Suprapubic skin (tissue), 4 donors: ENCODE measurements around the gene TUT1. TPM values are rescaled to one million over a fixed set of nuclear protein-coding genes. Genes with fewer than 3 reads are reported as not detected.
A peak's percentile ranks its signal among the peaks of the same experiment; 100 is the strongest.

Experiments used
- DNase-seq, 2 donors: peaks; one replicate each; pipeline ENCODE4 v3.0.0-alpha.2; 2019; ENCODE audit warnings: low spot score in 2 of 2
- H3K27ac ChIP-seq: fragments of 200-600 bp; sonication (generic); one replicate; pipeline ENCODE4 v1.5.1; 2019
- H3K27me3 ChIP-seq: fragments of 200-600 bp; sonication (generic); one replicate; pipeline ENCODE4 v1.5.1; 2019
- H3K36me3 ChIP-seq: fragments of 200-600 bp; sonication (generic); one replicate; pipeline ENCODE4 v1.5.1; 2019
- H3K4me1 ChIP-seq: fragments of 200-600 bp; sonication (generic); one replicate; pipeline ENCODE4 v1.5.1; 2019
- H3K4me3 ChIP-seq: fragments of 200-600 bp; sonication (generic); one replicate; pipeline ENCODE4 v1.5.1; 2019; ENCODE audit warnings: mild to moderate bottlenecking
- H3K9me3 ChIP-seq: fragments of 200-600 bp; sonication (generic); one replicate; pipeline ENCODE4 v1.5.1; 2019
- EP300 ChIP-seq: sonication (generic); formaldehyde crosslinking; IDR thresholded peaks from one replicate; pipeline ENCODE4 v1.6.1; 2017; ENCODE audit warnings: antibody characterized with exemption
- POLR2A ChIP-seq, 2 donors: fragments of 450-650 bp; IDR thresholded peaks; one replicate each; pipeline ENCODE4 v1.6.1; 2017; ENCODE audit warnings: antibody characterized with exemption in 2 of 2, mild to moderate bottlenecking in 2 of 2, moderate library complexity in 2 of 2
- POLR2AphosphoS5 ChIP-seq, 3 donors: sonication (generic); formaldehyde crosslinking; IDR thresholded peaks; one replicate each; pipeline ENCODE4 v1.6.1; 2017; ENCODE audit warnings: antibody characterized with exemption in 3 of 3
- WGBS: methylation state at CpG from one replicate; pipeline ENCODE4 v1.1.5; 2018; 5-methylcytosine and 5-hydroxymethylcytosine counted together
- total RNA-seq, 4 donors: library from RNA; depleted of rRNA; stranded (reverse); fragments of >200 nt; gene quantifications; one replicate each; pipeline ENCODE4 v1.1.0, GENCODE V29; 2016
- TF ChIP-seq, protein P1 (sequence below), 2 donors: fragments of 200-600 bp in 1 of 2; fragments of 450-650 bp in 1 of 2; sonication (generic) in 1 of 2; IDR thresholded peaks; one replicate each; pipeline ENCODE4 v1.5.1; 2016 to 2019; ENCODE audit warnings: antibody characterized with exemption in 2 of 2, mild to moderate bottlenecking in 1 of 2, moderate library complexity in 1 of 2

The TUT1 gene, protein sequence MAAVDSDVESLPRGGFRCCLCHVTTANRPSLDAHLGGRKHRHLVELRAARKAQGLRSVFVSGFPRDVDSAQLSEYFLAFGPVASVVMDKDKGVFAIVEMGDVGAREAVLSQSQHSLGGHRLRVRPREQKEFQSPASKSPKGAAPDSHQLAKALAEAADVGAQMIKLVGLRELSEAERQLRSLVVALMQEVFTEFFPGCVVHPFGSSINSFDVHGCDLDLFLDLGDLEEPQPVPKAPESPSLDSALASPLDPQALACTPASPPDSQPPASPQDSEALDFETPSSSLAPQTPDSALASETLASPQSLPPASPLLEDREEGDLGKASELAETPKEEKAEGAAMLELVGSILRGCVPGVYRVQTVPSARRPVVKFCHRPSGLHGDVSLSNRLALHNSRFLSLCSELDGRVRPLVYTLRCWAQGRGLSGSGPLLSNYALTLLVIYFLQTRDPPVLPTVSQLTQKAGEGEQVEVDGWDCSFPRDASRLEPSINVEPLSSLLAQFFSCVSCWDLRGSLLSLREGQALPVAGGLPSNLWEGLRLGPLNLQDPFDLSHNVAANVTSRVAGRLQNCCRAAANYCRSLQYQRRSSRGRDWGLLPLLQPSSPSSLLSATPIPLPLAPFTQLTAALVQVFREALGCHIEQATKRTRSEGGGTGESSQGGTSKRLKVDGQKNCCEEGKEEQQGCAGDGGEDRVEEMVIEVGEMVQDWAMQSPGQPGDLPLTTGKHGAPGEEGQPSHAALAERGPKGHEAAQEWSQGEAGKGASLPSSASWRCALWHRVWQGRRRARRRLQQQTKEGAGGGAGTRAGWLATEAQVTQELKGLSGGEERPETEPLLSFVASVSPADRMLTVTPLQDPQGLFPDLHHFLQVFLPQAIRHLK
- 10 to 100 TPM in 3 of 4 donors, 1 to 10 TPM in 1; 8.0 to 16.3 (median 12.5) TPM for total RNA-seq

DNA sequence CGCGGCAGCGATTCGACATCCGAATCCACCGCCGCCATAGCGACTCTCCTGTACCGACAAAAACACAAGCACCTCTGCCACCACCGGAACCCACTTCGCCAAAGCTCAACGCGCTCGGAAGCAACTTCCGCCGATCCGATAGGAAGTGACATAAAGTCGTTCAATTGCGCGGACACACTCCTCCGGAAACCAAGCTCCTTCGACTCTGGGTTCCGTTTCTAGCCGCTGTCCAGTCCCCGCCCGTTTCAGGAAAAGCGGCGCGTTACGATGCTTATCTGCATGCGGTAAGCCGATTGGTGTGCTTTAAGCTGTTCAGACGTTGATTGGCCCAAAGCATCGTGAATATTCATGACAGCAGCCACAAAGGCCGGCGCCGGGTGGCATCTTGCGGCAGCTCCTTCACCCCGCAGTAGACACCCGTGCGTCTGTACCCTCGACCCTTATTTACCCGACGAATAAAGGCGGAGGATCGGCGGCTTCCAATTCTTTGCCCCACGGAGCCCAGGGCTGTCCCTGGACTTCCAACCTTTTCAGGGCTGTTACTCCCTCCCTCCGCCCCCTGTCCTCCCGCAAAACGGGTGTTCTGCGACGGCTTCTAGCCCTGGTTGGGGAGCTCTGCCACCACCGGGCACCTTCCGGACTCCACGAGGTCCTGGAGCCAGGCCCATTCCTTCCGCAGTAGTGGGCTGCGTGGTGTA, at the start of gene TUT1:
Gene TUT1, minus strand, starts transcription at position 76 of the 698 bp plus-strand sequence. Its CDS starts 38 bp downstream, at position 38.
- H3K4me3 ChIP-seq: peak within 1 kb of the TSS; percentile 88
- H3K4me1 ChIP-seq: peaks cover 38% of the 10 kb centered on the region
- H3K36me3 ChIP-seq: peaks cover 50% of the 10 kb centered on the region
- no peak for TF ChIP-seq EP300
- peak; percentile 62 to 83 for TF ChIP-seq POLR2A (IDR thresholded peaks at IDR 0.05)
- TF ChIP-seq, protein P1, sequence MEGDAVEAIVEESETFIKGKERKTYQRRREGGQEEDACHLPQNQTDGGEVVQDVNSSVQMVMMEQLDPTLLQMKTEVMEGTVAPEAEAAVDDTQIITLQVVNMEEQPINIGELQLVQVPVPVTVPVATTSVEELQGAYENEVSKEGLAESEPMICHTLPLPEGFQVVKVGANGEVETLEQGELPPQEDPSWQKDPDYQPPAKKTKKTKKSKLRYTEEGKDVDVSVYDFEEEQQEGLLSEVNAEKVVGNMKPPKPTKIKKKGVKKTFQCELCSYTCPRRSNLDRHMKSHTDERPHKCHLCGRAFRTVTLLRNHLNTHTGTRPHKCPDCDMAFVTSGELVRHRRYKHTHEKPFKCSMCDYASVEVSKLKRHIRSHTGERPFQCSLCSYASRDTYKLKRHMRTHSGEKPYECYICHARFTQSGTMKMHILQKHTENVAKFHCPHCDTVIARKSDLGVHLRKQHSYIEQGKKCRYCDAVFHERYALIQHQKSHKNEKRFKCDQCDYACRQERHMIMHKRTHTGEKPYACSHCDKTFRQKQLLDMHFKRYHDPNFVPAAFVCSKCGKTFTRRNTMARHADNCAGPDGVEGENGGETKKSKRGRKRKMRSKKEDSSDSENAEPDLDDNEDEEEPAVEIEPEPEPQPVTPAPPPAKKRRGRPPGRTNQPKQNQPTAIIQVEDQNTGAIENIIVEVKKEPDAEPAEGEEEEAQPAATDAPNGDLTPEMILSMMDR (IDR thresholded peaks at IDR 0.05): peak in 1 of 2 donors; percentile 7
- peak; percentile 82 to 99 (median 97) for TF ChIP-seq POLR2AphosphoS5 (IDR thresholded peaks at IDR 0.05)
- DNase-seq: peak; percentile 98 to 99
- no peaks in the 10 kb centered on the region for H3K27me3 ChIP-seq
- peak within 1 kb of the TSS; percentile 95 for H3K27ac ChIP-seq
- WGBS: 0% methylated on average over 34 of the region's 58 CpGs
- H3K9me3 ChIP-seq: no peaks in the 10 kb centered on the region

DNA sequence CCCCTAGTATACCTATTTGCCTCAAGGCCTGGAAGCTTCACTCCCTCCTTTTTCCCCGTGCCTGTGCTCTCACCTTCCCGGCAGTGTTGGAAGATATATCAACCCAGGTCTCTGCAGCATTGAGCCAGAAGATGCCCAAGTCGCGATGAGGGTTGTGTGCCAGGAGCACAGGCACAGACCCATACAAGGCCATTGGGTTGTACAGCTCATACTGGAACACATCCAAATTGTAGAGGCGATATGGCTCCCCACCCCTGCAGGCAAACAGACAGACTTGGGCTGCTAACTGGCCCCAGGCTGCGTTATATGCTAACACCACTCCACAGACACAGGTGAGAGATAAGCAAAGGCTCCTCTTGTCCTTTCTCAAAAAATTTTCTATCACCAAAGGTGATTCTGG, 41.2 kb upstream of the TUT1 start:
- Histone ChIP-seq H3K9me3 (no peaks in the 10 kb centered on the region), H3K4me1 (no peaks in the 10 kb centered on the region), H3K27ac (no peak overlapping the region), H3K4me3 (no peak overlapping the region), H3K36me3 (peaks cover 95% of the 10 kb centered on the region), H3K27me3 (no peaks in the 10 kb centered on the region)
- TF ChIP-seq POLR2AphosphoS5 (IDR thresholded peaks at IDR 0.05): no peak
- TF ChIP-seq EP300: no peak
- TF ChIP-seq, protein P1 (IDR thresholded peaks at IDR 0.05): no peak
- TF ChIP-seq POLR2A (IDR thresholded peaks at IDR 0.05): no peak
- 88% methylated on average over 6 of the region's 6 CpGs for WGBS
- no peak for DNase-seq

DNA sequence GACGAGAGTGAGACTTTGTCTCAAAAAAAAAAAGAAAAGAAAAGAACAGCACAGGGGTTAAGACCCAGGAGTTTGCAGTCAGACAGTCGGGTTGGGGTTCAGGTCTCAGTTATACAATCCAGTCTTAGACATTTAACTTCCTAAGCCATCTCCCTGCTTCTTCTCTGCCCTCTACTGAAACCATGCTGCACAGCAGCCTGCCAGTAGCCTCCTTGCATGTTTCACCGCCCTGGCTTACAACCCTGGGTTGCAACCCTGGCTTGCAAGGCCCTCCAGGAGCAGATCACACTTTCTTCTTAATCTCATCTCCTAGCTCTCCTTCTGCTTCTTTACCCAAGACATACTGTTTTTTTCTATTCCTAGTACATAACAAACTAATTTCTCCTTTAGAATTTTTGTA, 36.4 kb upstream of the TUT1 start:
- DNase-seq: no peak
- Histone ChIP-seq H3K27me3 (no peaks in the 10 kb centered on the region), H3K4me1 (peaks cover under 1% of the 10 kb centered on the region), H3K27ac (no peak overlapping the region), H3K4me3 (no peak overlapping the region), H3K9me3 (no peaks in the 10 kb centered on the region), H3K36me3 (peaks cover 82% of the 10 kb centered on the region)
- 85% methylated on average over 3 of the region's 3 CpGs for WGBS
- TF ChIP-seq POLR2A (IDR thresholded peaks at IDR 0.05): no peak
- TF ChIP-seq, protein P1 (IDR thresholded peaks at IDR 0.05): no peak

DNA sequence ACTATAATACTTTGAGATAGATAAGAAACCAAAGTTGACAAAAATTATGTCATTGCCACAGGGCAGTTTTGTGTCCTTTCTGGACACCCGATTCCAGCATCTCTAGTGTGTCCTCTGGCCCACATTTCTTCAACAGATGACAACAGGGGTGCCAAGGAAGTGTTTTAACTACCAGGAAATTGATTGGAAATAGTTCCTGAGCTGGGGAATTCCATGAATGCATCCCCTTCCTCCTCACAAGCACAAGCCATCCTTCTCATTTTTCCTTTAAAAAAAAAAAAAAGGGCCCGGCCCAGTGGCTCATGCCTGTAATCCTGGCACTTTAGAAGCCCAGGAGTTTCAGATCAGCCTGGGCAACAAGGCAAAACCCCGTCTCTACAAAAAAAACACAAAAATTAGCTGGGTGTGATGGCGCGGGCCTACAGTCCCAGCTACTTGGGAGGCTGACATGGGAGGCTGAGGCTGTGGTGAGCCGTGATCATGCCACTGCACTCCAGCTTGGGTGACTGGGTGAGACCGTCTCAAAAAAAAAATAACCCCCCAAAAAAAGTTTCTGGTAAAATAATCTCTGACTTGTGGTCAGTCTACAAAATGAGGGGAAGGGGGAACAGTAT, 31.3 kb upstream of the TUT1 start:
- TF ChIP-seq POLR2A (IDR thresholded peaks at IDR 0.05) (no peak), POLR2AphosphoS5 (IDR thresholded peaks at IDR 0.05) (no peak), EP300 (no peak)
- TF ChIP-seq, protein P1 (IDR thresholded peaks at IDR 0.05): no peak
- H3K4me3 ChIP-seq: peak overlapping the region; percentile 64

More for the DNA sequence above, 31.3 kb upstream of the TUT1 start:
- Histone ChIP-seq H3K4me1 (peaks cover 35% of the 10 kb centered on the region), H3K27ac (peak overlapping the region; percentile 85), H3K27me3 (no peaks in the 10 kb centered on the region), H3K36me3 (peaks cover 31% of the 10 kb centered on the region), H3K9me3 (no peaks in the 10 kb centered on the region)
- 85% methylated on average over 7 of the region's 7 CpGs for WGBS
- DNase-seq: no peak
